HG02759 (cell line): ENCODE measurements around the gene ATXN2.
"Not testable (repeated sequence)": the region's sequence is repeated elsewhere in the genome, so short reads cannot be mapped to it uniquely, and the experiment has no call there.

Experiments used
- ATAC-seq: cut with Tn5 transposase; IDR thresholded peaks from one replicate; pipeline ENCODE4 v1.9.1; 2021; ENCODE audit warnings: mild to moderate bottlenecking, moderate library complexity; ENCODE audit not compliant: unreplicated experiment

The ATXN2 gene

GRCh38 chr12:111598637-111599452, at the start of gene ATXN2:
Gene ATXN2, minus strand, starts transcription at chr12:111599315. Its CDS starts 281 bp downstream, at chr12:111599034.
- ATAC-seq: peak; percentile 60

- no peak for ATAC-seq
These were observed 46.3 kb upstream of the ATXN2 start for GRCh38 chr12:111645433-111645832.

GRCh38 chr12:111643427-111643826, 44.3 kb upstream of the ATXN2 start:
- no peak for ATAC-seq

- no peak for ATAC-seq
These were observed 43.7 kb upstream of the ATXN2 start for GRCh38 chr12:111642681-111643426.

- no peak for ATAC-seq
These were observed 41.4 kb upstream of the ATXN2 start for GRCh38 chr12:111640506-111640905.

- no peak for ATAC-seq
These were observed 39.4 kb upstream of the ATXN2 start for GRCh38 chr12:111638556-111638955.

- ATAC-seq: no peak
These were observed 37.3 kb upstream of the ATXN2 start for GRCh38 chr12:111636209-111636945.

- ATAC-seq: no peak
These were observed 36.4 kb upstream of the ATXN2 start for GRCh38 chr12:111635524-111635923.

- ATAC-seq: no peak
These were observed 29.6 kb upstream of the ATXN2 start for GRCh38 chr12:111628505-111629260.

- ATAC-seq: no peak
These were observed 27.1 kb upstream of the ATXN2 start for GRCh38 chr12:111626230-111626629.

- ATAC-seq: no peak
These were observed 25.4 kb upstream of the ATXN2 start for GRCh38 chr12:111624540-111624939.

GRCh38 chr12:111617841-111618240, 18.7 kb upstream of the ATXN2 start:
- not testable (repeated sequence) for ATAC-seq

- no peak for ATAC-seq
These were observed 17.1 kb upstream of the ATXN2 start for GRCh38 chr12:111616177-111616623.

GRCh38 chr12:111607239-111607638, 8.1 kb upstream of the ATXN2 start:
- ATAC-seq: no peak

GRCh38 chr12:111606767-111607230, 7.7 kb upstream of the ATXN2 start:
- no peak for ATAC-seq

- no peak for ATAC-seq
These were observed 7.0 kb upstream of the ATXN2 start for GRCh38 chr12:111605911-111606766.

- ATAC-seq: not testable (repeated sequence)
These were observed 3.7 kb upstream of the ATXN2 start for GRCh38 chr12:111602857-111603256.

- no peak for ATAC-seq
These were observed 3.2 kb upstream of the ATXN2 start for GRCh38 chr12:111602348-111602747.

GRCh38 chr12:111600986-111601385, 1.9 kb upstream of the ATXN2 start:
- not testable (repeated sequence) for ATAC-seq
